Sigmoid colon (tissue), 4 donors: ENCODE measurements around the gene SLC15A1.
"Not testable (repeated sequence)": the region's sequence is repeated elsewhere in the genome, so short reads cannot be mapped to it uniquely, and the experiment has no call there.

Experiments used
- POLR2A ChIP-seq, 2 donors: fragments of 450-650 bp; IDR thresholded peaks; one replicate each; pipeline ENCODE4 v1.6.1; 2016; ENCODE audit warnings: antibody characterized with exemption in 2 of 2, mild to moderate bottlenecking in 2 of 2, moderate library complexity in 2 of 2
- POLR2AphosphoS5 ChIP-seq, 4 donors: sonication (generic); formaldehyde crosslinking; IDR thresholded peaks; one replicate each; pipeline ENCODE4 v1.6.1; 2017; ENCODE audit warnings: antibody characterized with exemption in 4 of 4
- TF ChIP-seq, protein P1 (sequence below), 4 experiments: fragments of 450-650 bp in 3 of 4; fragments of 200-600 bp in 1 of 4; IDR thresholded peaks; one replicate each; pipeline ENCODE4 v1.5.1; 2016 to 2019; ENCODE audit warnings: antibody characterized with exemption in 4 of 4, mild to moderate bottlenecking in 3 of 4, moderate library complexity in 2 of 4

DNA sequence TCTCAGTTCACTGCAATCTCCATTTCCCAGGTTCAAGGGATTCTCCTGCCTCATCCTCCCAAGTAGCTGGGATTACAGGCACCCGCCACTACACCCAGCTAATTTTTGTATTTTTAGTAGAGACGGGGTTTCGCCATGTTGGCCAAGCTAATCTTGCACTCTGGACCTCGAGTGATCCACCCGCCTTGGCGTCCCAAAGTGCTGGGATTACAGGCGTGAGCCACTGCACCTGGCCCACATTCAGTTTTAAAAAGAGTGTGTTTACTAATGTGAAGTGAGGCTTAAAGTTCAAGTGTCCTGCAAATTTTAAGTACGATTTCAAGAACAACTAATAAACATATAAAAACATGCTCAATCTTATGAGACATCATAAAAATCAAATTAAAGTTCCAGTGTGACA lies 114.1 kb downstream of the SLC15A1 start:
- TF ChIP-seq, protein P1, sequence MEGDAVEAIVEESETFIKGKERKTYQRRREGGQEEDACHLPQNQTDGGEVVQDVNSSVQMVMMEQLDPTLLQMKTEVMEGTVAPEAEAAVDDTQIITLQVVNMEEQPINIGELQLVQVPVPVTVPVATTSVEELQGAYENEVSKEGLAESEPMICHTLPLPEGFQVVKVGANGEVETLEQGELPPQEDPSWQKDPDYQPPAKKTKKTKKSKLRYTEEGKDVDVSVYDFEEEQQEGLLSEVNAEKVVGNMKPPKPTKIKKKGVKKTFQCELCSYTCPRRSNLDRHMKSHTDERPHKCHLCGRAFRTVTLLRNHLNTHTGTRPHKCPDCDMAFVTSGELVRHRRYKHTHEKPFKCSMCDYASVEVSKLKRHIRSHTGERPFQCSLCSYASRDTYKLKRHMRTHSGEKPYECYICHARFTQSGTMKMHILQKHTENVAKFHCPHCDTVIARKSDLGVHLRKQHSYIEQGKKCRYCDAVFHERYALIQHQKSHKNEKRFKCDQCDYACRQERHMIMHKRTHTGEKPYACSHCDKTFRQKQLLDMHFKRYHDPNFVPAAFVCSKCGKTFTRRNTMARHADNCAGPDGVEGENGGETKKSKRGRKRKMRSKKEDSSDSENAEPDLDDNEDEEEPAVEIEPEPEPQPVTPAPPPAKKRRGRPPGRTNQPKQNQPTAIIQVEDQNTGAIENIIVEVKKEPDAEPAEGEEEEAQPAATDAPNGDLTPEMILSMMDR (IDR thresholded peaks at IDR 0.05), result not testable (repeated sequence)
- not testable (repeated sequence) for TF ChIP-seq POLR2AphosphoS5, POLR2A (IDR thresholded peaks at IDR 0.05)
